GM18499 (cell line): Measurements from ENCODE around the gene CNR2.
"Not testable (repeated sequence)": the region's sequence is repeated elsewhere in the genome, so short reads cannot be mapped to it uniquely, and the experiment has no call there.

Source experiments
- ATAC-seq: cut with Tn5 transposase; IDR thresholded peaks from one replicate; pipeline ENCODE4 v1.9.1; 2021; ENCODE audit warnings: moderate number of reproducible peaks; ENCODE audit not compliant: insufficient read depth, unreplicated experiment

The CNR2 gene

DNA sequence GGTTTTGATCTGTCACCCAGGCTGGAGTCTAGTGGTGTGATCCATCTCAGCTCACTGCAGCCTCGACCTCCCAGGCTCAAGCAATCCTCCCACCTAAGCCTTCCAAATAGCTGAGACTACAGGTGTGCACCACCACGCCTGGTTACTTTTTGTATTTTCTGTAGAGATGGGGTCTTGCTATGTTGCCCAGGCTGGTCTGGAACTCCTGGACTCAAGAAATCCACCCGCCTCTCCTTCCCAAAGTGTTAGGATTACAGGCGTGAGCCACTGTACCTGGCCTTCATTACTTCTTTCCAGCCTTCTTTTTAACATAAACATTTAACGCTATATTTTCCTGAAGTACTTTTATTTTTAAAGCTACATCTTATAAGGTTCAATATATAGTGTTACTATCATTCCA lies 69.5 kb downstream of the CNR2 start:
- no peak for ATAC-seq

DNA sequence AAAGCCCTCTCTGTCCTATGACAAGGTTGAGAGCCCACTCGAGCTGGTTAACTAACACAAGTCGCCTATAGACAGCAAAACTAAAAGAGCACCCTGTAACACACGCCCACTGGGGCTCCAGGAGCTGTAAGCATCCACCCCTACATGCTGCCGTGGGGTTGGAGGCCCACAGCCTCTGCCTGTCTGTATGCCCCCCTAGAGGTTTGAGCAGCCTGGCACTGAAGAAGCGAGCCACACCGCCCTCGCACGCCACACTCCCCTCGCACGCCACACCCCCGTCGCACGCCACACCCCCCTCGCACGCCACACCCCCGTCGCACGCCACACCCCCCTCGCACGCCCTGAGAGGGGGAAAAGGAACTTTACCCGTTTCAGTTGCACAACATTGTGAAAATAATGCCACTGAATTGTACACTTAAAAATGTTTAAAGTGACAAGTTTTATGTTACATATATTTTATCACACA lies 74.7 kb downstream of the CNR2 start:
- ATAC-seq: no peak

DNA sequence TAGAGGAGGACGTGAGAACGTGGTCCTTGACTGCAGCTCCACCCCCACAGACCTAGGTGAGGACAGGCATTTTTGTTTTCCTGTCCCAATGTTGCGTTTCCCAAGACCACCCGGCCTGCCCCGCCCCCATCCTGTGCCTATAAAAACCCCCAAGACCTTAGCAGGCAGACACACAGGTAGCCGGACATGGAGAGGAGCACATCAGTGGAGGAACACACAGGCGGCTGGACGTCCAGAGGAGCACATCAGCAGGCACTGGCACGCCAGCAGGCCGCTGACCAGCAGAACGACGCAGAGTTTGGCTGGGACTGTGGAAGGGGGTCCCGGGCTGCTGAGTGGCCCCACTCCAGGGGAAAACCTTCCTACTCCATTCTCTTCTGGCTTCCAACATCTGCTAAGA lies 75.3 kb downstream of the CNR2 start:
- ATAC-seq: no peak

GRCh38 chr1:23836037-23836436 lies 77.1 kb downstream of the CNR2 start:
- ATAC-seq: no peak

GRCh38 chr1:23834156-23834555 lies 79.0 kb downstream of the CNR2 start:
- not testable (repeated sequence) for ATAC-seq

DNA sequence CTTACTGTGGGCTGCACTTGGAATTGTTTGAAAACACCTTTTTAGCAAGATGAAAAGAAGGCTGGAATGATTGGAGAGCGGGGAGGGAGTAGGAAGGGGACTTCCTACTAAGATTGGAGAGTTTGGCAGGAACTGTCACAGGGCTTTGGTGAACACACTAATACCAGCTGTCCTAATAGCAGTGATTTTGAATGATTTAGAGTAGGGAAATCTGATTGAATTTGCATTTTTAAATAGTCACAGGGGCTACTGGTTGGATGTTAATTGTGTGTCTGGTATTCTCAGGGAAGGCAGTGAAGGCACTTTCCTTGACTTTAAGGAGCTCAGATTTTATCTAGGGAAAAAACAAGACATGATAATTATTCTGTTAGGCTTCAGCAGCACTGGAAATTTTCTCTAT lies 85.4 kb downstream of the CNR2 start:
- no peak for ATAC-seq

DNA sequence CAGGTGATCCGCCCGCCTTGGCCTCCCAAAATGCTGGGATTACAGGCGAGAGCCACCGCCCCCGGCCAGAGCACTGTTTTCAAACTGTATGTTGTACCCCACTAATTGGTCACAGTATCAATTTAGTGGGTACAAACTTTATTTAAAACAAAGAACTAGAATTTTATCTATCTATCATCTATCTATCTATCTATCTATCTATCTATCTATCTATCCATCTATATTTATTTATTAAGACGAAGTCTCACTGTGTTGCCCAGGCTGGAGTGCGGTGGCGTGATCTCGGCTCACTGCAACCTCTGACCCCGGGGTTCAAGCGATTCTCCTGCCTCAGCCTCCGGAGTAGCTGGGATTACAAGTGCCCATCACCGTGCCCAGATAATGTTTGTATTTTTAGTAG lies 86.6 kb downstream of the CNR2 start:
- ATAC-seq: not testable (repeated sequence)

GRCh38 chr1:23825762-23826522 lies 87.2 kb downstream of the CNR2 start:
- no peak for ATAC-seq

- no peak for ATAC-seq
These were observed 87.9 kb downstream of the CNR2 start, which contains the start of gene HMGCL for GRCh38 chr1:23825076-23825761. Gene HMGCL (minus strand): TSS chr1:23825429. CDS start chr1:23825415, 14 bp downstream.

DNA sequence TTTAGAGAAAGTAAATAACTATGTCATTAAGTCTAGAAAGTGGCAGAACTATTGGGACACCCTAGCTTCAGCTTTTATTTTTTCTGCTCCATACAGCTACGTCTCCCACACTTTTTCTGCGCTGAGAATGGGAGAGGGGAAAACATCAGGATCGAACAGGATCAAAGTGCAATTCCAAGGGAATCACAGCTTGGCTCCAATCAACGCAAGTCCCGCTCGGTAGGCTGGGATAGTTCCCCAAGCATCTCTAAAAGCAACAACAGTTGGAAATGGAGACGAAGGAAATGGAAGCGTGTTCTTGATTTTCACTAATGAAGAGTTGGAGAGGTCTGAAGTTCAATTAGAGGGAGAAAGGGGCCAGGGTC lies 88.5 kb downstream of the CNR2 start:
- no peak for ATAC-seq

GRCh38 chr1:23823767-23824166 lies 89.4 kb downstream of the CNR2 start:
- no peak for ATAC-seq
